Measurements from ENCODE around the gene B4GALT3.

- no peak for TF ChIP-seq RARB (CRISPR knock-in tag; IDR thresholded peaks at IDR 0.05)
- TF ChIP-seq OSR1 (CRISPR knock-in tag; IDR thresholded peaks at IDR 0.05), result no peak
- TF ChIP-seq ARNTL (CRISPR knock-in tag; IDR thresholded peaks at IDR 0.05; ENCODE audit: borderline replicate concordance, low read depth), result no peak
- no peak for TF ChIP-seq ZFP3 (CRISPR knock-in tag; IDR thresholded peaks at IDR 0.05)
- TF ChIP-seq ZNF70 (CRISPR knock-in tag; IDR thresholded peaks at IDR 0.05), result no peak
- no peak for TF ChIP-seq ZFP30 (CRISPR knock-in tag; IDR thresholded peaks at IDR 0.05)
- TF ChIP-seq SNAI2 (CRISPR knock-in tag; IDR thresholded peaks at IDR 0.05), result no peak
- no peak for TF ChIP-seq PATZ1 (CRISPR knock-in tag; IDR thresholded peaks at IDR 0.05; ENCODE audit: borderline replicate concordance)
- TF ChIP-seq ESRRG (CRISPR knock-in tag; IDR thresholded peaks at IDR 0.05), result no peak
These were observed 19.5 kb upstream of the B4GALT3 start for GRCh38 chr1:161196521-161197451.

All from SK-N-SH treated with all-trans-retinoic acid at 6 μM for 48 hours (cell line).